ENCODE data around the gene AFF4. TPM values are rescaled to one million over a fixed set of nuclear protein-coding genes. Genes with fewer than 3 reads are reported as not detected.

The AFF4 gene
- total and polyA plus RNA-seq, 9 of the 15 experiments (the other 6 are each of a cell fraction or from before 2014, with no cell fraction given): 1.7 to 25.8 (median 17.9) TPM

GRCh38 chr5:132829742-132830435, 133.5 kb downstream of the AFF4 start (continued):
- no peak for TF ChIP-seq CUX1 (CRISPR knock-in tag; IDR thresholded peaks at IDR 0.05)
- TF ChIP-seq MTA2 (IDR thresholded peaks at IDR 0.05; ENCODE audit: low read depth): no peak; the same call in 1 of the 2 replicates
- TF ChIP-seq SETDB1 (IDR thresholded peaks at IDR 0.05; ENCODE audit: low read length): no peak
- TF ChIP-seq TAF1 (IDR thresholded peaks at IDR 0.05; ENCODE audit: control insufficient read depth, extremely low read depth, insufficient read depth, low read length, severe bottlenecking): peak; percentile 62
- peak; percentile 56; the same call in 1 of the 2 replicates for TF ChIP-seq ZNF740 (CRISPR knock-in tag; IDR thresholded peaks at IDR 0.05)
- no peak for TF ChIP-seq ZNF740 (tag; IDR thresholded peaks at IDR 0.05)
- no peak for TF ChIP-seq ZBTB9 (CRISPR knock-in tag; IDR thresholded peaks at IDR 0.05)
- TF ChIP-seq NR2C1 (IDR thresholded peaks at IDR 0.05): no peak
- no peak for TF ChIP-seq NR2C1 (tag; IDR thresholded peaks at IDR 0.05)
- no peak for TF ChIP-seq ZZZ3 (IDR thresholded peaks at IDR 0.05)
- TF ChIP-seq NBN (IDR thresholded peaks at IDR 0.05; ENCODE audit: low read depth): 0 out of 2 replicates have a peak, but pooled peaks have one; percentile 26
- TF ChIP-seq RFX7 (CRISPR knock-in tag; IDR thresholded peaks at IDR 0.05): no peak
- peak; percentile 37 for TF ChIP-seq RBBP5 (IDR thresholded peaks at IDR 0.05; ENCODE audit: borderline replicate concordance, insufficient read depth, low read length, poor library complexity, severe bottlenecking)
- peak; percentile 55 for TF ChIP-seq FIP1L1 (IDR thresholded peaks at IDR 0.05; ENCODE audit: low read depth, low read length, poor library complexity, severe bottlenecking)
- TF ChIP-seq ZNF511 (CRISPR knock-in tag; IDR thresholded peaks at IDR 0.05): peak; percentile 70
- peak; percentile 86 to 88 for TF ChIP-seq RAD21 (CRISPR knock-in tag; conservative IDR thresholded peaks at IDR 0.05 in 1 of 2, IDR thresholded peaks at IDR 0.05 in 1 of 2)

All from K562 (cell line).